HepG2 (cell line): ENCODE data around the gene SMOC1. TPM values are rescaled to one million over a fixed set of nuclear protein-coding genes. Genes with fewer than 3 reads are reported as not detected.

Source experiments
- ARNT2 ChIP-seq: sonication (generic); formaldehyde crosslinking; IDR thresholded peaks from 2 replicates; pipeline ENCODE4 v1.8.0; 2022; ENCODE audit warnings: mild to moderate bottlenecking, low read depth, missing genetic modification reagents, moderate library complexity
- FOXP1 ChIP-seq, 2 experiments: fragments of 450-650 bp in 1 of 2; IDR thresholded peaks; 2 replicates each; pipeline ENCODE4 v1.6.1; 2017 to 2018; ENCODE audit warnings: antibody characterized with exemption in 1 of 2
- GFI1 ChIP-seq: sonication (generic); formaldehyde crosslinking; IDR thresholded peaks from 2 replicates; pipeline ENCODE4 v1.5.0; 2020; ENCODE audit warnings: missing genetic modification reagents, mild to moderate bottlenecking, borderline replicate concordance
- ISX ChIP-seq: sonication (generic); formaldehyde crosslinking; conservative IDR thresholded peaks from 2 replicates; pipeline ENCODE4 v1.5.0; 2020; ENCODE audit warnings: missing genetic modification reagents
- JUN ChIP-seq: sonication (generic); formaldehyde crosslinking; IDR thresholded peaks from 2 replicates; pipeline ENCODE4 v1.4.0; 2020; ENCODE audit warnings: mild to moderate bottlenecking, missing genetic modification reagents
- MBNL3 ChIP-seq: fragments of 250-450 bp; sonication (Bioruptor Pico); conservative IDR thresholded peaks from 2 replicates; pipeline ENCODE4 v1.8.0; 2022; ENCODE audit warnings: mild to moderate bottlenecking, inconsistent platforms
- NPAS2 ChIP-seq: sonication (generic); formaldehyde crosslinking; IDR thresholded peaks from 2 replicates; pipeline ENCODE4 v1.8.0; 2022; ENCODE audit warnings: mild to moderate bottlenecking, missing genetic modification reagents, borderline replicate concordance
- NRL ChIP-seq: sonication (generic); formaldehyde crosslinking; IDR thresholded peaks from 2 replicates; pipeline ENCODE4 v1.5.0; 2020; ENCODE audit warnings: missing genetic modification reagents, mild to moderate bottlenecking, moderate library complexity, borderline replicate concordance
- POLR2G ChIP-seq: fragments of 200-400 bp; formaldehyde crosslinking; IDR thresholded peaks from 2 replicates; pipeline ENCODE4 v1.6.1; 2018; ENCODE audit warnings: mild to moderate bottlenecking, low read depth, low read length, moderate library complexity
- RARG ChIP-seq: sonication (generic); formaldehyde crosslinking; IDR thresholded peaks from 2 replicates; pipeline ENCODE4 v1.4.0; 2020; ENCODE audit warnings: low read depth, mild to moderate bottlenecking, missing genetic modification reagents
- RBAK ChIP-seq: sonication (generic); formaldehyde crosslinking; IDR thresholded peaks from 2 replicates; pipeline ENCODE4 v1.5.1; 2020; ENCODE audit warnings: mild to moderate bottlenecking, missing genetic modification reagents
- RORA ChIP-seq: sonication (generic); formaldehyde crosslinking; IDR thresholded peaks from 2 replicates; pipeline ENCODE4 v1.5.0; 2020; ENCODE audit warnings: mild to moderate bottlenecking, missing genetic modification reagents, moderate library complexity
- ZBTB33 ChIP-seq: sonication (generic); formaldehyde crosslinking; IDR thresholded peaks from 2 replicates; pipeline ENCODE4 v1.4.0; 2020; ENCODE audit warnings: missing genetic modification reagents
- ZBTB7A ChIP-seq: sonication (generic); formaldehyde crosslinking; IDR thresholded peaks from 2 replicates; pipeline ENCODE4 v1.8.0; 2022; ENCODE audit warnings: mild to moderate bottlenecking, missing genetic modification reagents
- ZNF263 ChIP-seq: sonication (generic); formaldehyde crosslinking; IDR thresholded peaks from 2 replicates; pipeline ENCODE4 v1.4.0; 2020; ENCODE audit warnings: missing genetic modification reagents
- ZNF652 ChIP-seq: IDR thresholded peaks from 2 replicates; pipeline ENCODE4 v1.6.1; 2016; ENCODE audit warnings: low read depth, borderline replicate concordance
- ZNF790 ChIP-seq: sonication (generic); formaldehyde crosslinking; IDR thresholded peaks from 2 replicates; pipeline ENCODE4 v1.8.0; 2022; ENCODE audit warnings: missing genetic modification reagents, mild to moderate bottlenecking, borderline replicate concordance
- polyA plus RNA-seq, 8 experiments: library from polyadenylated mRNA; depleted of rRNA in 3 of 8; stranded (reverse) in 7 of 8; unstranded in 1 of 8; fragments of >200 nt; fragmentation: Illumina TruSeq in 4 of 8; extraction: Trizol in 4 of 8; gene quantifications; 2 replicates each; pipeline versions ENCODE4 v1.2.1 to v1.2.3, GENCODE V29; 2011 to 2016; ENCODE audit warnings: low read depth in 4 of 8, missing spikeins in 1 of 8, mixed read lengths in 1 of 8; ENCODE audit not compliant: insufficient read depth in 1 of 8
- total RNA-seq, 5 experiments: library from RNA; depleted of rRNA; stranded (reverse); fragments of >200 nt; fragmentation: Illumina TruSeq; extraction: Trizol; gene quantifications; 2 replicates each; pipeline ENCODE4 v1.2.3, GENCODE V29; 2016; ENCODE audit warnings: low read depth in 1 of 5
- TF ChIP-seq, protein P1 (sequence below): sonication (generic); formaldehyde crosslinking; IDR thresholded peaks from 2 replicates; pipeline ENCODE4 v1.4.0; 2020; ENCODE audit warnings: missing genetic modification reagents
- TF ChIP-seq, protein P2 (sequence below): sonication (generic); formaldehyde crosslinking; IDR thresholded peaks from 2 replicates; pipeline ENCODE4 v1.5.0; 2020; ENCODE audit warnings: missing genetic modification reagents, mild to moderate bottlenecking, borderline replicate concordance

Gene SMOC1
- total and polyA plus RNA-seq, 2 of the 13 experiments (the other 11 are each of a cell fraction or from before 2014, with no cell fraction given), result 17.8 to 35.6 TPM

- TF ChIP-seq, protein P1, sequence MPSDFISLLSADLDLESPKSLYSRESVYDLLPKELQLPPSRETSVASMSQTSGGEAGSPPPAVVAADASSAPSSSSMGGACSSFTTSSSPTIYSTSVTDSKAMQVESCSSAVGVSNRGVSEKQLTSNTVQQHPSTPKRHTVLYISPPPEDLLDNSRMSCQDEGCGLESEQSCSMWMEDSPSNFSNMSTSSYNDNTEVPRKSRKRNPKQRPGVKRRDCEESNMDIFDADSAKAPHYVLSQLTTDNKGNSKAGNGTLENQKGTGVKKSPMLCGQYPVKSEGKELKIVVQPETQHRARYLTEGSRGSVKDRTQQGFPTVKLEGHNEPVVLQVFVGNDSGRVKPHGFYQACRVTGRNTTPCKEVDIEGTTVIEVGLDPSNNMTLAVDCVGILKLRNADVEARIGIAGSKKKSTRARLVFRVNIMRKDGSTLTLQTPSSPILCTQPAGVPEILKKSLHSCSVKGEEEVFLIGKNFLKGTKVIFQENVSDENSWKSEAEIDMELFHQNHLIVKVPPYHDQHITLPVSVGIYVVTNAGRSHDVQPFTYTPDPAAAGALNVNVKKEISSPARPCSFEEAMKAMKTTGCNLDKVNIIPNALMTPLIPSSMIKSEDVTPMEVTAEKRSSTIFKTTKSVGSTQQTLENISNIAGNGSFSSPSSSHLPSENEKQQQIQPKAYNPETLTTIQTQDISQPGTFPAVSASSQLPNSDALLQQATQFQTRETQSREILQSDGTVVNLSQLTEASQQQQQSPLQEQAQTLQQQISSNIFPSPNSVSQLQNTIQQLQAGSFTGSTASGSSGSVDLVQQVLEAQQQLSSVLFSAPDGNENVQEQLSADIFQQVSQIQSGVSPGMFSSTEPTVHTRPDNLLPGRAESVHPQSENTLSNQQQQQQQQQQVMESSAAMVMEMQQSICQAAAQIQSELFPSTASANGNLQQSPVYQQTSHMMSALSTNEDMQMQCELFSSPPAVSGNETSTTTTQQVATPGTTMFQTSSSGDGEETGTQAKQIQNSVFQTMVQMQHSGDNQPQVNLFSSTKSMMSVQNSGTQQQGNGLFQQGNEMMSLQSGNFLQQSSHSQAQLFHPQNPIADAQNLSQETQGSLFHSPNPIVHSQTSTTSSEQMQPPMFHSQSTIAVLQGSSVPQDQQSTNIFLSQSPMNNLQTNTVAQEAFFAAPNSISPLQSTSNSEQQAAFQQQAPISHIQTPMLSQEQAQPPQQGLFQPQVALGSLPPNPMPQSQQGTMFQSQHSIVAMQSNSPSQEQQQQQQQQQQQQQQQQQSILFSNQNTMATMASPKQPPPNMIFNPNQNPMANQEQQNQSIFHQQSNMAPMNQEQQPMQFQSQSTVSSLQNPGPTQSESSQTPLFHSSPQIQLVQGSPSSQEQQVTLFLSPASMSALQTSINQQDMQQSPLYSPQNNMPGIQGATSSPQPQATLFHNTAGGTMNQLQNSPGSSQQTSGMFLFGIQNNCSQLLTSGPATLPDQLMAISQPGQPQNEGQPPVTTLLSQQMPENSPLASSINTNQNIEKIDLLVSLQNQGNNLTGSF (CRISPR knock-in tag), result no peak
- TF ChIP-seq JUN (CRISPR knock-in tag) (no peak), ZNF263 (CRISPR knock-in tag) (no peak), ZBTB7A (CRISPR knock-in tag) (no peak), NRL (CRISPR knock-in tag) (no peak), ARNT2 (CRISPR knock-in tag) (no peak), ISX (no peak), FOXP1 (IDR thresholded peaks at IDR 0.05) (no peak), FOXP1 (CRISPR knock-in tag; IDR thresholded peaks at IDR 0.05) (no peak), RORA (no peak), RBAK (CRISPR knock-in tag) (no peak), MBNL3 (CRISPR knock-in tag) (no peak), NPAS2 (CRISPR knock-in tag) (no peak), RARG (CRISPR knock-in tag) (no peak), ZBTB33 (CRISPR knock-in tag) (peak; percentile 36; the same call in 1 of the 2 replicates), GFI1 (peak; percentile 88), ZNF790 (CRISPR knock-in tag) (no peak), POLR2G (no peak), ZNF652 (CRISPR knock-in tag) (peak; percentile 96)
- TF ChIP-seq, protein P2, sequence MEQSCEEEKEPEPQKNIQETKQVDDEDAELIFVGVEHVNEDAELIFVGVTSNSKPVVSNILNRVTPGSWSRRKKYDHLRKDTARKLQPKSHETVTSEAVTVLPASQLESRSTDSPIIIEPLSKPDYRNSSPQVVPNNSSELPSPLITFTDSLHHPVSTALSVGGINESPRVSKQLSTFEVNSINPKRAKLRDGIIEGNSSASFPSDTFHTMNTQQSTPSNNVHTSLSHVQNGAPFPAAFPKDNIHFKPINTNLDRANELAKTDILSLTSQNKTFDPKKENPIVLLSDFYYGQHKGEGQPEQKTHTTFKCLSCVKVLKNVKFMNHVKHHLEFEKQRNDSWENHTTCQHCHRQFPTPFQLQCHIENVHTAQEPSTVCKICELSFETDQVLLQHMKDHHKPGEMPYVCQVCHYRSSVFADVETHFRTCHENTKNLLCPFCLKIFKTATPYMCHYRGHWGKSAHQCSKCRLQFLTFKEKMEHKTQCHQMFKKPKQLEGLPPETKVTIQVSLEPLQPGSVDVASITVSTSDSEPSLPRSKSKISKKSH (CRISPR knock-in tag), result no peak
Observed at GRCh38 chr14:69937367-69938081, 58.3 kb downstream of the SMOC1 start (continued).
